ENCODE measurements around the gene HOXB13. TPM values are rescaled to one million over a fixed set of nuclear protein-coding genes. Genes with fewer than 3 reads are reported as not detected.
A peak's percentile ranks its signal among the peaks of the same experiment; 100 is the strongest.
"Not testable (repeated sequence)": the region's sequence is repeated elsewhere in the genome, so short reads cannot be mapped to it uniquely, and the experiment has no call there.

HOXB13 gene
- polyA plus RNA-seq, 6 donors from 2014 or later: not detected

GRCh38 chr17:48721009-48721402 is 7.5 kb downstream of the HOXB13 start:
- DNase-seq (no peak), ATAC-seq (ENCODE audit: low read depth in 2 of 2) (no peak)
- peak overlapping the region in 3 of 6 donors; percentile 23 to 97 (median 73) for H3K27ac Mint-ChIP-seq
- peaks cover 6 to 11% of the 10 kb centered on the region in 2 donors for H3K36me3 Mint-ChIP-seq
- peaks cover 3 to 32% (median 9%) of the 10 kb centered on the region in 7 donors for H3K9me3 Mint-ChIP-seq
- H3K4me3 Mint-ChIP-seq: peak overlapping the region in 1 of 8 donors; percentile 61
- peaks cover 22 to 59% (median 45%) of the 10 kb centered on the region in 3 donors for H3K4me1 Mint-ChIP-seq
- peaks cover 69 to 83% (median 80%) of the 10 kb centered on the region in 3 donors for H3K27me3 Mint-ChIP-seq

DNA sequence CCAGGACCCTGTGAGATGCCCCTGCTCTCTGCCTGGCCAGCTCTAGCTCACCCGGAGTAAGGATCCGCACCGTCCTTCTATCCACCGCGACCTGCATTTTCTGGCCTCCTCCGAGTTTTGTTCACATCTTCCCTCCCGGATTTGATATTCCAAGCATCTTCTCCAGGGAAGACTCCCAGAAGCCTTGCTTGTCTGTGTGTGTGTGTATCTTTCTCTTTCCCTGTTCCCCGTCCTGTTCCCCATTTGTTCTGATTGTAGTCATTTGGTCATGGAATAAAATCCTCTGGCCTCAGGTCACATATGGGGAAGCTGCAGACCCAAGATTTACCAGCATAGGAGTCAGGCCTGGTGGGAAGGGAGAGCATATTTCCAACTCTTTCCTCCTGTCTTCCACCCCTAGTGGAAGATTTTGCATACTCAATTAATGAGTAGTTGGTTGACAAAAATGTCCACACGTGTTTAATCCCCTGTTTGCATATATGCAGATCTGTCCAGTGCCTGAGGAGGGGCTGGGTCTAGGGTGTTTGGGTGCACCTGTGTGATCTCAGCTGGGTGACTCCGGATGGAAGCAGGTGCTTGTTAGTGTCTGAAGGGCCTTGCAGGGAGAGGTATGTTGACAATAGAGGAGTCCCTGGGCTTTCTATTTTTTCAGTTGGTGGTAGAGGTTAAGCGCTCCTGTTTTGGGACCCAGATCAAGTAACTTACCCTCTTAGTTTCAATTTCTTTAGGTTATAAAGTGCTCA is 8.1 kb downstream of the HOXB13 start:
- ATAC-seq (ENCODE audit: low read depth in 2 of 2): no peak
- Mint-ChIP-seq H3K27ac (peak overlapping the region in 4 of 6 donors; percentile 73 to 97 (median 94)), H3K9me3 (peaks cover 3 to 28% (median 9%) of the 10 kb centered on the region in 7 donors), H3K36me3 (peaks cover 6 to 11% of the 10 kb centered on the region in 2 donors), H3K4me1 (peaks cover 22 to 53% (median 45%) of the 10 kb centered on the region in 3 donors), H3K27me3 (peaks cover 63 to 80% (median 77%) of the 10 kb centered on the region in 3 donors), H3K4me3 (peak overlapping the region in 7 of 8 donors; percentile 25 to 65 (median 55))
- DNase-seq: no peak

DNA sequence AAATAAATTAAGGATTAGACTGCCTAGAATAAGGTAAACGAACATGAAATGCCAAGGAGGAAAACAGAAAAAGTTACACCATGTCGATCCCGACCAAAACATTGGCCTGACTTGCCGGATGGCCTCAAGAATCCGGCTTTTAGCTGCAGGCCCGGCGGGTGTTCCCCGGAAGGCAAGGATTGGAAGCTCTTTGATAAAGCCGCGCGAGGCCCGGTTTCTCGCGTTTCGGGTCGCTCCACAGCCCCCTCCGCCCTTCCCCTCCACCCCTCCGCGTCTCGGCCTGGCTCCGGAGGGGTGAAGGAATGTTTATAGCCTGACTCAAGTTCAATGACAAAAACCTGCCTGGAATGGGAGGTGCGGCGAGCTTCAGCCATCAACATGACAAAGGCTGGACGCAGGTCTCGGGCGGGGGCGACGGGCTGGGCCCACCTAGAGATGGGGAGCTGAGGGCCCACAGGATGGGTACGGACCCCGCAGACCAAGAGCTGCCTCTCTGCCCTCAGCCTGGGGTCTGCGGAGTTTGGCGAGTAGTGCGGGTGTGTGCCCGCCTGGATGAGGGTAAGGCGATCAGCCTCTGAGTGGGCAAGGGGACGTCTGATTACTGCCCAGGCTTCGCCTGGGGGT is 8.8 kb downstream of the HOXB13 start:
- peak overlapping the region in 7 of 8 donors; percentile 35 to 74 (median 68) for H3K4me3 Mint-ChIP-seq
- peak overlapping the region in 3 of 6 donors; percentile 73 to 97 (median 96) for H3K27ac Mint-ChIP-seq
- H3K4me1 Mint-ChIP-seq: peaks cover 18 to 47% (median 38%) of the 10 kb centered on the region in 3 donors
- ATAC-seq (ENCODE audit: low read depth in 2 of 2): no peak
- H3K36me3 Mint-ChIP-seq: peaks cover 6 to 11% of the 10 kb centered on the region in 2 donors
- H3K9me3 Mint-ChIP-seq: peaks cover 3 to 28% (median 9%) of the 10 kb centered on the region in 7 donors
- H3K27me3 Mint-ChIP-seq: peaks cover 56 to 74% (median 73%) of the 10 kb centered on the region in 3 donors
- DNase-seq: no peak

GRCh38 chr17:48718761-48719641 is 9.5 kb downstream of the HOXB13 start:
- peak overlapping the region in 5 of 6 donors; percentile 73 to 96 (median 92) for H3K27ac Mint-ChIP-seq
- ATAC-seq (ENCODE audit: low read depth in 2 of 2): no peak

DNA sequence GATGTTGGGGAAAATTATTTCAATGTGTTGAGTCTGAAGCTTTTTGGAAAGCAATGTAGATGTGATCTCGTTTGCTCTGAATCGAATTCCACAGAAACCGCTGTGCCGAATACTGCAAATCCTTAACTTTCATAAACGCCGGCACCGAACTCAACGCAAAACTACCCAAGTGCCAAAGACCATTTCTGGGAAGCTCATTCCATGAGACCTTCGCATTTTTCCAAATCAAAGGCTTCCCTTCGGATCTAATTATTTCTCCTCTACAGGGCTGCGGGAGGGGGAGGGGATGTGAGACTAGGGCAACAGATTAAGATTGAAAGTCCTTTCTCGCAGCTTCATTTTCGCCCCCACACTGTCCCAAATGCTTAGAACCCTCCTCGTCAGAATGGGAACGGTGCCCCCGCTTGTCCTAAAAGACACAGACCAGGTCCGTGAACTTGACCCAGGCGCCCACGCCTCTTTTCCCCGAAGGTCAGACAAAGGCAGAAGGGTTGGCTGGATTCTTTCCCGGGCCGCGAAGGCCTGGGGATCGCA is 10.3 kb downstream of the HOXB13 start:
- Mint-ChIP-seq H3K9me3 (peaks cover 3 to 23% (median 9%) of the 10 kb centered on the region in 7 donors), H3K36me3 (peaks cover 6 to 11% of the 10 kb centered on the region in 2 donors), H3K27me3 (peaks cover 44 to 70% (median 65%) of the 10 kb centered on the region in 3 donors), H3K4me1 (peaks cover 9 to 33% (median 24%) of the 10 kb centered on the region in 3 donors), H3K27ac (peak overlapping the region in 5 of 6 donors; percentile 73 to 96 (median 90)), H3K4me3 (peak overlapping the region; percentile 17 to 79 (median 64))
- ATAC-seq (ENCODE audit: low read depth in 2 of 2): no peak
- DNase-seq: no peak

More at GRCh38 chr17:48718761-48719641, 9.5 kb downstream of the HOXB13 start:
- Mint-ChIP-seq H3K4me1 (peaks cover 11 to 40% (median 31%) of the 10 kb centered on the region in 3 donors), H3K4me3 (peak overlapping the region; percentile 49 to 79 (median 69)), H3K36me3 (peaks cover 6 to 11% of the 10 kb centered on the region in 2 donors), H3K9me3 (peaks cover 3 to 26% (median 9%) of the 10 kb centered on the region in 7 donors), H3K27me3 (peaks cover 49 to 72% (median 71%) of the 10 kb centered on the region in 3 donors)
- DNase-seq: no peak

DNA sequence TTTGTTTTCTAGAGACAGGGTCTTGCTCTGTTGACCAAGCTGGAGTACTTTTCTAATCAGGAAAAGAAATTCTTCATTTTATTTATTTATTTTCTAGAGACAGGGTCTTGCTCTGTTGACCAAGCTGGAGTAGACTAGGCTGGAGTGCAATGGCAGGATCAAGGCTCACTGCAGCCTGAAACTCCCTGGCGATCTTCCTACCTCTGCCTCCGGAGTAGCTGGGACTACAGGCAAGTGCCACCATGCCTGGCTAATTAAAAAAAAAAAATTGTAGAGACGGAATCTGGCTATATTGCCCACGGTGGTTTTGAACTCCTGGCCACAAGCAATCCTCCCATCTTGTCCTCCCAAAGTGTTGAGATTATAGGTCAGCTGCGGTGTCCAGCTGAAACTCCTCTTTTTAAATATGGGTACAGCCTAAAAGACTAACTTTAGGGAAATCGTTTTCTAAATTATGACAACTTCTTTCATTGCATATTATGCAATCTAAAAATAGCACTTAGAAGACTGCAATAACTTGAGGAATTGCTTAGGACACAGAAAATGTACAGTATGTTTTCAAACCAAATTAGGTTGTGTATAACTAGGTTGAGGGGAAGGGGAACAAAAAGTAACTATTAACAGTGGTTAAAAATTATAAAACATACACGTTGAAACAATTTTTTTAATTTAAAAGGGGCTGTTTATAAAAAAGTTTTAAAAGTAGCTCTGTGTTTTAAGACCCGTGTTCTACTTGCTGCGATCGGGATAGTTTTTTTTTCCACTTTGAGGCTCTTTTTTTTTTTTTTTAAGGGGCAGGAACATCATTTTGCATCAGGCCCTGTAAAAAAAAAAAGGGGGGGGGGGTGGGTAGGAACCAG is 11.0 kb downstream of the HOXB13 start:
- Mint-ChIP-seq H3K9me3 (peaks cover 3 to 23% (median 9%) of the 10 kb centered on the region in 7 donors), H3K27me3 (peaks cover 45 to 68% (median 65%) of the 10 kb centered on the region in 3 donors), H3K36me3 (peaks cover 6 to 11% of the 10 kb centered on the region in 2 donors), H3K4me1 (peaks cover 9 to 26% (median 17%) of the 10 kb centered on the region in 3 donors), H3K27ac (peak overlapping the region in 5 of 6 donors; percentile 47 to 91 (median 73)), H3K4me3 (peak overlapping the region in 3 of 8 donors; percentile 20 to 61 (median 34))
- no peak for DNase-seq
- no peak for ATAC-seq (ENCODE audit: low read depth in 2 of 2)

DNA sequence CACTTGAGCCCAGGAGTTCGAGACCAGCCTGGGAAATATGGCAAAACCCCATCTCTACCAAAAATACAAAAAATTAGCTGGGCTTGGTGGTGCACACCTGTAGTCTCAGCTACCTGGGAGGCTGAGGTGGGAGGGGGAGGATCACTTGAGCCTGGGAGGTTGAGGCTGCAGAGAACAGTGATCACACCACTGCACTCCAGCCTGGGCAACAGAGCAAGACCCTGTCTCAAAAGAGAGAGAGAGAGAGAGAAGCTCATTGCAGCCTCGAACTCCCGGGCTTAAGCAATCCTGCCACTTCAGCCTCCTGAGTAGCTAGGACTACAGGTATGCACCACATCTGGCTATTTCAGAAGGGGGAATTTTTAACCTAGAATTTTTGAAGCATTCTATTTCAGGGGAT is 12.0 kb downstream of the HOXB13 start:
- peaks cover 9 to 24% (median 16%) of the 10 kb centered on the region in 3 donors for H3K4me1 Mint-ChIP-seq
- H3K36me3 Mint-ChIP-seq: peaks cover 6 to 11% of the 10 kb centered on the region in 2 donors
- H3K27me3 Mint-ChIP-seq: peaks cover 40 to 64% (median 58%) of the 10 kb centered on the region in 3 donors
- not testable (repeated sequence) for H3K27ac Mint-ChIP-seq; ATAC-seq (ENCODE audit: low read depth in 2 of 2); DNase-seq
- peaks cover 3 to 23% (median 8%) of the 10 kb centered on the region in 7 donors for H3K9me3 Mint-ChIP-seq
- H3K4me3 Mint-ChIP-seq: peak overlapping the region in 1 of 8 donors; percentile 57

DNA sequence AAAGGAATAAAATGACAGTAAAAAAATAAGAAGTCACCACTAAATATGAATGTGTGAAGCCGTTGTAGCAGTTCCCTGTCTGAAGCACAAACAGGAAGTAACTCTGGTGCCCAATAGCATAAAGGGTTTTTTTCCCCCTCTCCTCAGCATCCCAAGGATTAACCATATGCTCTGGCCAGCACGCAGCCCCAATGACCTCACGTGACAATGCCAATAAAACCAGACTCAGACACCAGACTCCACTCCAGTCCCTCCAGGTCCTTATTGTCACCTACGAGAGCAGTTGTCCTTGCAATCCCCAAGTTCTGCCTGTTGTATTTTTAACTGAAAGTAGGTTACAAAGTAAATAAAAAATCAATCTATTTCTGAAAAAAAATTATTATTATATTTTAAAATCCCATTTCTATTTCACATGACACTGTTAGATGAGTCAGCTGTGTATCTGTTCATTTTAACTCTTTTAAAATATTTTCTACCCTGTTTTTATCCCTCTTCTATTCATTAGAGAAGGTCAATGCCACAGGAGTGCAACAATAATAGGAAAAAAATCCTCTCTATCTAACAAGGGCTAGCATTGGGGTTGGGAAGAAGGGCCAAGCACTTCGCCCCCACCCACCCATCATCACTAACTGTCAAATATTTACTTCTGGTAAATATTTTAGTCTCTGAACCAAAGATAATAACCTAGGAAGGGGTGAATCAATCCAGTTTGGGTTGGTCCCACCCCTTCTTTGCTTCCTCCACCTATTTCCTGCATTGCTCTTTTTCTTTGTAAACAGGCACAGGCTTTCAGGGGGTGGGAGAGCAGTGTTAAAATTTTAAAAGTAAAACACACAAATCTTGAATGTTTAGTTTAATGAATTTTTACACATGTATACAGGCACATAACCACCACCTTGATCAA is 12.8 kb downstream of the HOXB13 start:
- ATAC-seq (ENCODE audit: low read depth in 2 of 2) (no peak), DNase-seq (no peak)
- H3K4me1 Mint-ChIP-seq: peaks cover 9 to 22% (median 14%) of the 10 kb centered on the region in 3 donors
- H3K4me3 Mint-ChIP-seq: peak overlapping the region in 1 of 8 donors; percentile 57
- peaks cover 3 to 21% (median 7%) of the 10 kb centered on the region in 7 donors for H3K9me3 Mint-ChIP-seq
- H3K27me3 Mint-ChIP-seq: peaks cover 41 to 67% (median 58%) of the 10 kb centered on the region in 3 donors
- H3K27ac Mint-ChIP-seq: no peak overlapping the region
- peaks cover 6 to 8% of the 10 kb centered on the region in 2 donors for H3K36me3 Mint-ChIP-seq

DNA sequence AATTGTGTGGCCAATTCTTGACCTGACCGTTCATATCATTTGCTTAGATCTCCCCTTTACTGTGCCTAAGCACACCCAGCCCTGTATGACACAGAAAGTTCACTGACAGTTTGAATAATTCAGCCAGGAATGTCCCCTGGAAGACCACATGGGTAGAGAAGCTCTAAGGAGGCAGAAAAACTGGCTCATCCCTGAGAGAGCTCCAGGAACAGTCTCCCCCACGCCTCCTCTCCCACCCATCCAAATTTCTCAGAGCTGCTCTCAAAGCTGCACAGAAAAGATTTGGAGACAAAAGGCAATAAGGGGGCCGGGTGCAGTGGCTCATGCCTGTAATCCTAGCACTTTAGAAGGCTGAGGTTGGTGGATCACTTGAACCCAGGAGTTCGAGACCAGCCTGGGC is 17.4 kb downstream of the HOXB13 start:
- DNase-seq (no peak), ATAC-seq (ENCODE audit: low read depth in 2 of 2) (no peak)
- Mint-ChIP-seq H3K27ac (no peak overlapping the region), H3K4me3 (no peak overlapping the region), H3K27me3 (peaks cover 48 to 77% (median 58%) of the 10 kb centered on the region in 3 donors), H3K36me3 (no peaks in the 10 kb centered on the region), H3K4me1 (no peaks in the 10 kb centered on the region), H3K9me3 (no peaks in the 10 kb centered on the region)

- H3K9me3 Mint-ChIP-seq: no peaks in the 10 kb centered on the region
- ATAC-seq (ENCODE audit: low read depth in 2 of 2) (no peak), DNase-seq (no peak)
- H3K27ac Mint-ChIP-seq: no peak overlapping the region
- H3K4me3 Mint-ChIP-seq: no peak overlapping the region
- H3K4me1 Mint-ChIP-seq: no peaks in the 10 kb centered on the region
- peaks cover 64 to 89% (median 88%) of the 10 kb centered on the region in 3 donors for H3K27me3 Mint-ChIP-seq
- no peaks in the 10 kb centered on the region for H3K36me3 Mint-ChIP-seq
These were observed 23.9 kb downstream of the HOXB13 start for GRCh38 chr17:48704361-48705248.

All from naive B cell (primary cell).